MM.1S (cell line): ENCODE results near the gene ZBTB18.

Source experiments
- DNase-seq: peaks from one replicate; pipeline ENCODE4 v3.0.0-alpha.2; 2015
- H2AFZ ChIP-seq: fragments of 300-600 bp; sonication (generic); 2 replicates; pipeline ENCODE4 v1.6.0; 2016; ENCODE audit warnings: antibody characterized with exemption, low read length
- H3F3A ChIP-seq: fragments of 300-600 bp; sonication (generic); 2 replicates; pipeline ENCODE4 v1.6.1; 2016; ENCODE audit warnings: mild to moderate bottlenecking, antibody characterized with exemption, low read length, moderate library complexity, mixed read lengths; ENCODE audit not compliant: insufficient read depth
- H3K27ac ChIP-seq: fragments of 300-600 bp; sonication (generic); 2 replicates; pipeline ENCODE4 v1.5.1; 2016; ENCODE audit warnings: mild to moderate bottlenecking, low read length
- H3K27me3 ChIP-seq: fragments of 300-600 bp; sonication (generic); replicated peaks from 2 replicates; pipeline ENCODE4 v1.6.0; 2016; ENCODE audit warnings: low read length; ENCODE audit not compliant: insufficient read depth
- H3K36me3 ChIP-seq: fragments of 300-600 bp; sonication (generic); replicated peaks from 2 replicates; pipeline ENCODE4 v1.6.1; 2016; ENCODE audit warnings: mild to moderate bottlenecking, low read length, mixed read lengths; ENCODE audit not compliant: insufficient read depth
- H3K4me1 ChIP-seq: fragments of 300-600 bp; sonication (generic); 2 replicates; pipeline ENCODE4 v1.6.1; 2016; ENCODE audit warnings: low read length, mixed read lengths
- H3K4me2 ChIP-seq: fragments of 300-600 bp; sonication (generic); 2 replicates; pipeline ENCODE4 v1.6.0; 2016; ENCODE audit warnings: low read depth, low read length
- H3K4me3 ChIP-seq: fragments of 300-600 bp; sonication (generic); 2 replicates; pipeline ENCODE4 v1.5.1; 2016; ENCODE audit warnings: low read length, mixed read lengths
- H3K79me2 ChIP-seq: fragments of 300-600 bp; sonication (generic); 2 replicates; pipeline ENCODE4 v1.6.1; 2016; ENCODE audit warnings: mixed run types, low read length, mixed read lengths
- H3K9ac ChIP-seq: fragments of 300-600 bp; sonication (generic); 2 replicates; pipeline ENCODE4 v1.6.1; 2016; ENCODE audit warnings: low read length, mixed read lengths
- H3K9me2 ChIP-seq: fragments of 300-600 bp; sonication (generic); replicated peaks from 2 replicates; pipeline ENCODE4 v1.6.1; 2016; ENCODE audit warnings: mild to moderate bottlenecking, low read length, mixed read lengths; ENCODE audit not compliant: insufficient read depth
- H3K9me3 ChIP-seq: fragments of 300-600 bp; sonication (generic); replicated peaks from 2 replicates; pipeline ENCODE4 v1.6.1; 2016; ENCODE audit warnings: mild to moderate bottlenecking, low read length, mixed read lengths; ENCODE audit not compliant: insufficient read depth
- H4K20me1 ChIP-seq: fragments of 300-600 bp; sonication (generic); 2 replicates; pipeline ENCODE4 v1.6.1; 2016; ENCODE audit warnings: mild to moderate bottlenecking, low read length, moderate library complexity, mixed read lengths; ENCODE audit not compliant: insufficient read depth
- CTCF ChIP-seq: fragments of 300-600 bp; sonication (generic); IDR thresholded peaks from 2 replicates; pipeline ENCODE4 v1.5.1; 2016; ENCODE audit warnings: antibody characterized with exemption, low read length, mixed read lengths
- EZH2 ChIP-seq: fragments of 300-600 bp; sonication (generic); optimal IDR thresholded peaks from 2 replicates; pipeline ENCODE3; 2017; ENCODE audit warnings: low read depth, mild to moderate bottlenecking, antibody characterized with exemption, low read length, mixed read lengths
- EZH2phosphoT487 ChIP-seq: fragments of 300-600 bp; sonication (generic); IDR thresholded peaks from 2 replicates; pipeline ENCODE4 v1.6.1; 2018; ENCODE audit warnings: antibody characterized with exemption, low read length

Gene ZBTB18

GRCh38 chr1:244052728-244053312 lies 1.7 kb downstream of the ZBTB18 start:
- H3K4me2 ChIP-seq = no peak overlapping the region
- peaks cover 19% of the 10 kb centered on the region for H3F3A ChIP-seq
- no peak overlapping the region for H3K27ac ChIP-seq
- H3K36me3 ChIP-seq = no peaks in the 10 kb centered on the region
- no peaks in the 10 kb centered on the region for H3K9me2 ChIP-seq
- H3K4me3 ChIP-seq = no peak overlapping the region
- peaks cover 9% of the 10 kb centered on the region; the same call in 1 of the 2 replicates for H4K20me1 ChIP-seq
- H2AFZ ChIP-seq = no peak overlapping the region
- TF ChIP-seq CTCF (no peak), EZH2phosphoT487 (no peak), EZH2 (no peak)
- H3K4me1 ChIP-seq = peaks cover 13% of the 10 kb centered on the region
- DNase-seq = no peak
- H3K9ac ChIP-seq = no peak overlapping the region
- 0 out of 2 replicates have a peak, but pooled peaks cover 3% of the 10 kb centered on the region for H3K79me2 ChIP-seq
- no peaks in the 10 kb centered on the region for H3K9me3 ChIP-seq
- no peaks in the 10 kb centered on the region for H3K27me3 ChIP-seq

DNA sequence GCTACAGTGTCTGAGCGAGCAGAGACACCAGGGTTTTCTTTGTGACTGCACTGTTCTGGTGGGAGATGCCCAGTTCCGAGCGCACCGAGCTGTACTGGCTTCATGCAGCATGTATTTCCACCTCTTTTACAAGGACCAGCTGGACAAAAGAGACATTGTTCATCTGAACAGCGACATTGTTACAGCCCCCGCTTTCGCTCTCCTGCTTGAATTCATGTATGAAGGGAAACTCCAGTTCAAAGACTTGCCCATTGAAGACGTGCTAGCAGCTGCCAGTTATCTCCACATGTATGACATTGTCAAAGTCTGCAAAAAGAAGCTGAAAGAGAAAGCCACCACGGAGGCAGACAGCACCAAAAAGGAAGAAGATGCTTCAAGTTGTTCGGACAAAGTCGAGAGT lies 2.7 kb downstream of the ZBTB18 start:
- Histone ChIP-seq H3K4me3 (no peak overlapping the region), H3F3A (peaks cover 18% of the 10 kb centered on the region), H3K9me3 (no peaks in the 10 kb centered on the region), H3K27me3 (no peaks in the 10 kb centered on the region), H3K79me2 (0 out of 2 replicates have a peak, but pooled peaks cover 3% of the 10 kb centered on the region), H3K9ac (no peak overlapping the region), H3K36me3 (no peaks in the 10 kb centered on the region), H2AFZ (no peak overlapping the region), H3K4me1 (peaks cover 13% of the 10 kb centered on the region), H3K9me2 (no peaks in the 10 kb centered on the region), H4K20me1 (peaks cover 9% of the 10 kb centered on the region; the same call in 1 of the 2 replicates), H3K4me2 (no peak overlapping the region), H3K27ac (no peak overlapping the region)
- no peak for TF ChIP-seq EZH2
- DNase-seq = no peak

DNA sequence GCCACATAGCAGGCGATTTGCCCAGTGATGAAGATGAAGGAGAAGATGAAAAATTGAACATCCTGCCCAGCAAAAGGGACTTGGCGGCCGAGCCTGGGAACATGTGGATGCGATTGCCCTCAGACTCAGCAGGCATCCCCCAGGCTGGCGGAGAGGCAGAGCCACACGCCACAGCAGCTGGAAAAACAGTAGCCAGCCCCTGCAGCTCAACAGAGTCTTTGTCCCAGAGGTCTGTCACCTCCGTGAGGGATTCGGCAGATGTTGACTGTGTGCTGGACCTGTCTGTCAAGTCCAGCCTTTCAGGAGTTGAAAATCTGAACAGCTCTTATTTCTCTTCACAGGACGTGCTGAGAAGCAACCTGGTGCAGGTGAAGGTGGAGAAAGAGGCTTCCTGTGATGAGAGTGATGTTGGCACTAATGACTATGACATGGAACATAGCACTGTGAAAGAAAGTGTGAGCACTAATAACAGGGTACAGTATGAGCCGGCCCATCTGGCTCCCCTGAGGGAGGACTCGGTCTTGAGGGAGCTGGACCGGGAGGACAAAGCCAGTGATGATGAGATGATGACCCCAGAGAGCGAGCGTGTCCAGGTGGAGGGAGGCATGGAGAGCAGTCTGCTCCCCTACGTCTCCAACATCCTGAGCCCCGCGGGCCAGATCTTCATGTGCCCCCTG lies 3.3 kb downstream of the ZBTB18 start:
- no peak for TF ChIP-seq EZH2phosphoT487
- TF ChIP-seq CTCF = no peak
- no peak for TF ChIP-seq EZH2
- Histone ChIP-seq H3K36me3 (no peaks in the 10 kb centered on the region), H3F3A (peaks cover 17% of the 10 kb centered on the region), H4K20me1 (peaks cover 9% of the 10 kb centered on the region; the same call in 1 of the 2 replicates), H3K4me1 (peaks cover 13% of the 10 kb centered on the region), H3K27me3 (no peaks in the 10 kb centered on the region), H3K27ac (no peak overlapping the region), H3K79me2 (0 out of 2 replicates have a peak, but pooled peaks cover 3% of the 10 kb centered on the region), H3K9me2 (no peaks in the 10 kb centered on the region), H3K9ac (no peak overlapping the region), H3K9me3 (no peaks in the 10 kb centered on the region), H3K4me2 (no peak overlapping the region), H3K4me3 (no peak overlapping the region), H2AFZ (no peak overlapping the region)
- DNase-seq = no peak

DNA sequence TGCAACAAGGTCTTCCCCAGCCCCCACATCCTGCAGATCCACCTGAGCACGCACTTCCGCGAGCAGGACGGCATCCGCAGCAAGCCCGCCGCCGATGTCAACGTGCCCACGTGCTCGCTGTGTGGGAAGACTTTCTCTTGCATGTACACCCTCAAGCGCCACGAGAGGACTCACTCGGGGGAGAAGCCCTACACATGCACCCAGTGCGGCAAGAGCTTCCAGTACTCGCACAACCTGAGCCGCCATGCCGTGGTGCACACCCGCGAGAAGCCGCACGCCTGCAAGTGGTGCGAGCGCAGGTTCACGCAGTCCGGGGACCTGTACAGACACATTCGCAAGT lies 3.8 kb downstream of the ZBTB18 start:
- H3K27me3 ChIP-seq = no peaks in the 10 kb centered on the region
- H3K4me1 ChIP-seq = peaks cover 13% of the 10 kb centered on the region
- H3K27ac ChIP-seq = no peak overlapping the region
- H3K4me3 ChIP-seq = no peak overlapping the region
- H3F3A ChIP-seq = peaks cover 12% of the 10 kb centered on the region
- DNase-seq = no peak
- H3K4me2 ChIP-seq = no peak overlapping the region
- H3K9ac ChIP-seq = no peak overlapping the region
- H2AFZ ChIP-seq = no peak overlapping the region
- H4K20me1 ChIP-seq = peaks cover 9% of the 10 kb centered on the region; the same call in 1 of the 2 replicates
- 0 out of 2 replicates have a peak, but pooled peaks cover 3% of the 10 kb centered on the region for H3K79me2 ChIP-seq
- H3K9me2 ChIP-seq = no peaks in the 10 kb centered on the region
- H3K9me3 ChIP-seq = no peaks in the 10 kb centered on the region
- no peak for TF ChIP-seq EZH2
- no peak for TF ChIP-seq CTCF
- no peak for TF ChIP-seq EZH2phosphoT487
- no peaks in the 10 kb centered on the region for H3K36me3 ChIP-seq
